HG02870 (cell line): ENCODE data around the gene PLEKHG4B.

Experiments
- ATAC-seq: cut with Tn5 transposase; IDR thresholded peaks from one replicate; pipeline ENCODE4 v1.9.1; 2021; ENCODE audit warnings: mild to moderate bottlenecking, moderate library complexity; ENCODE audit not compliant: unreplicated experiment

The PLEKHG4B gene

GRCh38 chr5:74503-75109 lies 17.4 kb upstream of the PLEKHG4B start:
- no peak for ATAC-seq

- no peak for ATAC-seq
Observed at GRCh38 chr5:75331-76320, 16.3 kb upstream of the PLEKHG4B start.

GRCh38 chr5:76358-77169 lies 15.4 kb upstream of the PLEKHG4B start:
- ATAC-seq, result no peak

GRCh38 chr5:77170-77501 lies 14.8 kb upstream of the PLEKHG4B start:
- ATAC-seq, result no peak

GRCh38 chr5:77546-77945 lies 14.4 kb upstream of the PLEKHG4B start:
- no peak for ATAC-seq

GRCh38 chr5:77957-78804 lies 13.8 kb upstream of the PLEKHG4B start:
- no peak for ATAC-seq

- no peak for ATAC-seq
Observed at GRCh38 chr5:78805-79149, 13.2 kb upstream of the PLEKHG4B start.

- no peak for ATAC-seq
Observed at GRCh38 chr5:79263-79662, 12.7 kb upstream of the PLEKHG4B start.

GRCh38 chr5:79821-80220 lies 12.1 kb upstream of the PLEKHG4B start:
- ATAC-seq, result no peak

- no peak for ATAC-seq
Observed at GRCh38 chr5:81391-82021, 10.5 kb upstream of the PLEKHG4B start.

- ATAC-seq, result no peak
Observed at GRCh38 chr5:82097-82496, 9.9 kb upstream of the PLEKHG4B start.

- no peak for ATAC-seq
Observed at GRCh38 chr5:82570-82969, 9.4 kb upstream of the PLEKHG4B start.

- no peak for ATAC-seq
Observed at GRCh38 chr5:83029-83428, 8.9 kb upstream of the PLEKHG4B start.

GRCh38 chr5:85334-85995 lies 6.5 kb upstream of the PLEKHG4B start:
- no peak for ATAC-seq

- ATAC-seq, result no peak
Observed at GRCh38 chr5:89337-90286, 2.4 kb upstream of the PLEKHG4B start.

GRCh38 chr5:90590-91547 lies 1.1 kb upstream of the PLEKHG4B start:
- no peak for ATAC-seq

- ATAC-seq, result no peak
Observed at GRCh38 chr5:92401-93220, 643 bp downstream of the PLEKHG4B start.
